Hepatocyte (in vitro differentiated cells): ENCODE measurements around the gene HES5.

ENCODE experiments used
- EZH2phosphoT487 ChIP-seq: fragments of 200-600 bp; sonication (generic); IDR thresholded peaks from one replicate; pipeline ENCODE4 v1.6.1; 2018; ENCODE audit warnings: antibody characterized with exemption, mild to moderate bottlenecking, low read depth, moderate library complexity; ENCODE audit not compliant: unreplicated experiment, severe bottlenecking
- TF ChIP-seq, protein P1 (sequence below): fragments of 200-600 bp; sonication (generic); IDR thresholded peaks from 2 replicates; pipeline ENCODE4 v1.5.1; 2016; ENCODE audit warnings: antibody characterized with exemption, mild to moderate bottlenecking; ENCODE audit not compliant: poor library complexity

DNA sequence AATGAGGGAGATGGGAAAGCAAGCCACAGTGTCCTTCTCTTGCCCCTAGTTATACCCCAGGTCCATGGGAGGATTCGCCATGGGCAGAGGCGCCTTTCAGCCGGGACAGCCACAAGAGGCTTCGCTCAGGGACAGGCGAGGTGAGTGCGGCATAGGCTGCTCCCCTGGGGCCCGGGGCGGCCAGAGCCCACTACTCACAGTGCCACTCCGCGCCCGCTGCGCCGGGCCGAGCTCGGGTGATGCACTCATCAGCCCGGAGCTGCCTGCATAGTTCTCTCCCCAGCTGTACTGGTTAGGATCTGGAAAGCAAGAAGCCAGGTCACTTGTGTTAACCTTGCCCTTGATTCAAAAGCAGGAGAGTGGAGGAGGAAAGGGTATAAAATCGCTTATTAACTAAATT, 12.1 kb downstream of the HES5 start:
- TF ChIP-seq, protein P1, sequence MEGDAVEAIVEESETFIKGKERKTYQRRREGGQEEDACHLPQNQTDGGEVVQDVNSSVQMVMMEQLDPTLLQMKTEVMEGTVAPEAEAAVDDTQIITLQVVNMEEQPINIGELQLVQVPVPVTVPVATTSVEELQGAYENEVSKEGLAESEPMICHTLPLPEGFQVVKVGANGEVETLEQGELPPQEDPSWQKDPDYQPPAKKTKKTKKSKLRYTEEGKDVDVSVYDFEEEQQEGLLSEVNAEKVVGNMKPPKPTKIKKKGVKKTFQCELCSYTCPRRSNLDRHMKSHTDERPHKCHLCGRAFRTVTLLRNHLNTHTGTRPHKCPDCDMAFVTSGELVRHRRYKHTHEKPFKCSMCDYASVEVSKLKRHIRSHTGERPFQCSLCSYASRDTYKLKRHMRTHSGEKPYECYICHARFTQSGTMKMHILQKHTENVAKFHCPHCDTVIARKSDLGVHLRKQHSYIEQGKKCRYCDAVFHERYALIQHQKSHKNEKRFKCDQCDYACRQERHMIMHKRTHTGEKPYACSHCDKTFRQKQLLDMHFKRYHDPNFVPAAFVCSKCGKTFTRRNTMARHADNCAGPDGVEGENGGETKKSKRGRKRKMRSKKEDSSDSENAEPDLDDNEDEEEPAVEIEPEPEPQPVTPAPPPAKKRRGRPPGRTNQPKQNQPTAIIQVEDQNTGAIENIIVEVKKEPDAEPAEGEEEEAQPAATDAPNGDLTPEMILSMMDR = no peak
- TF ChIP-seq EZH2phosphoT487 = no peak
